GM19395 (cell line): Measurements from ENCODE around the gene UBE2J2.

Experiments
- ATAC-seq: cut with Tn5 transposase; IDR thresholded peaks from one replicate; pipeline ENCODE4 v1.9.1; 2021; ENCODE audit warnings: mild to moderate bottlenecking, moderate library complexity; ENCODE audit not compliant: unreplicated experiment

Gene UBE2J2

GRCh38 chr1:1215881-1216605 is 57.6 kb downstream of the UBE2J2 start:
- ATAC-seq, result no peak

GRCh38 chr1:1215080-1215676 is 58.5 kb downstream of the UBE2J2 start:
- ATAC-seq, result no peak

GRCh38 chr1:1213345-1214265 is 60.0 kb downstream of the UBE2J2 start, which contains the start of gene TNFRSF4:
Gene TNFRSF4 (minus strand): TSS chr1:1214153. CDS start chr1:1214127, 26 bp downstream.
- no peak for ATAC-seq

GRCh38 chr1:1212780-1213344 is 60.8 kb downstream of the UBE2J2 start:
- no peak for ATAC-seq

- no peak for ATAC-seq
These were observed 61.9 kb downstream of the UBE2J2 start for GRCh38 chr1:1211541-1212441.

- no peak for ATAC-seq
These were observed 62.7 kb downstream of the UBE2J2 start for GRCh38 chr1:1210726-1211540.

- no peak for ATAC-seq
These were observed 64.8 kb downstream of the UBE2J2 start for GRCh38 chr1:1208713-1209433.

GRCh38 chr1:1207571-1207892 is 66.1 kb downstream of the UBE2J2 start:
- no peak for ATAC-seq

- no peak for ATAC-seq
These were observed 66.6 kb downstream of the UBE2J2 start for GRCh38 chr1:1206966-1207531.

GRCh38 chr1:1206376-1206965 is 67.2 kb downstream of the UBE2J2 start, which contains the start of gene TNFRSF18:
Gene TNFRSF18 (minus strand): TSS chr1:1206592. CDS start chr1:1206571, 21 bp downstream.
- ATAC-seq, result no peak

- ATAC-seq, result no peak
These were observed 67.8 kb downstream of the UBE2J2 start for GRCh38 chr1:1205769-1206375.

GRCh38 chr1:1204998-1205768 is 68.5 kb downstream of the UBE2J2 start:
- ATAC-seq, result no peak

- ATAC-seq, result no peak
These were observed 69.2 kb downstream of the UBE2J2 start for GRCh38 chr1:1204425-1204920.
